ENCODE measurements around the gene GNB3. TPM values are rescaled to one million over a fixed set of nuclear protein-coding genes. Genes with fewer than 3 reads are reported as not detected.

Gene GNB3
- total and polyA plus RNA-seq, 9 of the 15 experiments (the other 6 are each of a cell fraction or from before 2014, with no cell fraction given) = 1.4 to 5.8 (median 2.0) TPM

- TF ChIP-seq, protein P1, sequence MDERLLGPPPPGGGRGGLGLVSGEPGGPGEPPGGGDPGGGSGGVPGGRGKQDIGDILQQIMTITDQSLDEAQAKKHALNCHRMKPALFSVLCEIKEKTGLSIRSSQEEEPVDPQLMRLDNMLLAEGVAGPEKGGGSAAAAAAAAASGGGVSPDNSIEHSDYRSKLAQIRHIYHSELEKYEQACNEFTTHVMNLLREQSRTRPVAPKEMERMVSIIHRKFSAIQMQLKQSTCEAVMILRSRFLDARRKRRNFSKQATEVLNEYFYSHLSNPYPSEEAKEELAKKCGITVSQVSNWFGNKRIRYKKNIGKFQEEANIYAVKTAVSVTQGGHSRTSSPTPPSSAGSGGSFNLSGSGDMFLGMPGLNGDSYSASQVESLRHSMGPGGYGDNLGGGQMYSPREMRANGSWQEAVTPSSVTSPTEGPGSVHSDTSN (CRISPR knock-in tag; IDR thresholded peaks at IDR 0.05; ENCODE audit: low read depth) = no peak
- TF ChIP-seq, protein P1 (tag; conservative IDR thresholded peaks at IDR 0.05; ENCODE audit: low read depth) = no peak
- TF ChIP-seq ZNF592 (IDR thresholded peaks at IDR 0.05) = no peak
- TF ChIP-seq TEAD4 (IDR thresholded peaks at IDR 0.05; ENCODE audit: low read length) = peak; percentile 76
- no peak for TF ChIP-seq TEAD4 (CRISPR knock-in tag; IDR thresholded peaks at IDR 0.05; ENCODE audit: borderline replicate concordance)
- peak; percentile 53; the same call in 1 of the 2 replicates for TF ChIP-seq SMARCE1 (IDR thresholded peaks at IDR 0.05)
- peak; percentile 16; the same call in 1 of the 2 replicates for TF ChIP-seq ZBTB5 (IDR thresholded peaks at IDR 0.05)
- TF ChIP-seq, protein P2, sequence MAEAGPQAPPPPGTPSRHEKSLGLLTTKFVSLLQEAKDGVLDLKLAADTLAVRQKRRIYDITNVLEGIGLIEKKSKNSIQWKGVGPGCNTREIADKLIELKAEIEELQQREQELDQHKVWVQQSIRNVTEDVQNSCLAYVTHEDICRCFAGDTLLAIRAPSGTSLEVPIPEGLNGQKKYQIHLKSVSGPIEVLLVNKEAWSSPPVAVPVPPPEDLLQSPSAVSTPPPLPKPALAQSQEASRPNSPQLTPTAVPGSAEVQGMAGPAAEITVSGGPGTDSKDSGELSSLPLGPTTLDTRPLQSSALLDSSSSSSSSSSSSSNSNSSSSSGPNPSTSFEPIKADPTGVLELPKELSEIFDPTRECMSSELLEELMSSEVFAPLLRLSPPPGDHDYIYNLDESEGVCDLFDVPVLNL (CRISPR knock-in tag; IDR thresholded peaks at IDR 0.05; ENCODE audit: low read depth) = no peak
- TF ChIP-seq TEAD2 (tag; IDR thresholded peaks at IDR 0.05) = no peak
- no peak for TF ChIP-seq ZBTB11 (CRISPR knock-in tag; IDR thresholded peaks at IDR 0.05)
- TF ChIP-seq ESRRB (CRISPR knock-in tag; IDR thresholded peaks at IDR 0.05; ENCODE audit: borderline replicate concordance) = no peak
- TF ChIP-seq SP1 (CRISPR knock-in tag; IDR thresholded peaks at IDR 0.05) = no peak
These were observed 11.8 kb upstream of the GNB3 start (continued) for GRCh38 chr12:6828781-6829535.

Data from K562 (cell line).